Measurements from ENCODE around the gene ZNF521.

The ZNF521 gene

GRCh38 chr18:25322806-25323205 lies 29.2 kb downstream of the ZNF521 start:
- no peak for TF ChIP-seq CTCF (IDR thresholded peaks at IDR 0.05; ENCODE audit: low read depth, low read length)
- no peak for DNase-seq (ENCODE audit: extremely low read depth, low read depth)

DNA sequence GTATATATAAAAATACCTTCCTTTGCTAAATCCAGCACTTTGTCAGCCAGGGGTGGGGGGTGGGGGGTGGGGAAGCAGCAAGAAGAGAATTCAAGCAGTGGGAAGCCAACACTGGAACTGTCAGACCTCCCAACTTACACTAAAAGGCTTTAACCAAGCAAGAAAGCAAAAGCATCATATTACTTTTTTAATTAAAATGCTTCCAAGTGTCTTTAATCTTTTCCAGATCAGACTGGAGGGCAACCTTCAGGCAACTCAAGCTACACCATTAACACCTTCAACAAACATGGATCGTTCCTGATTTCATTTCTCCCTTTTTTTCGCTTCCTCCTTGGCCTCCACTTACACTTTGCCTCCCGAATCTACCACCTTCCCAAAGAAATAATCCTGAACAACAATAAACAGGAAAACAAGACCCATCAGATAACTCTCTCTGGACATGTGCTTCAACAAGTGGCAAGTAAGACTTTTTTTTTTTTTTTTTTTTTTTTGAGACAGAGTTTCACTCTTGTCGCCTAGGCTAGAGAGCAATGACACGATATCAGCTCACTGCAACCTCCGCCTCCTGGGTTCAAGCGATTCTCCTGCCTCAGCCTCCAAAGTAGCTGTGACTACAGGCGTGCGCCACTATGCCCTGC lies 35.5 kb downstream of the ZNF521 start:
- no peak for DNase-seq (ENCODE audit: extremely low read depth, low read depth)
- no peak for TF ChIP-seq CTCF (IDR thresholded peaks at IDR 0.05; ENCODE audit: low read depth, low read length)

DNA sequence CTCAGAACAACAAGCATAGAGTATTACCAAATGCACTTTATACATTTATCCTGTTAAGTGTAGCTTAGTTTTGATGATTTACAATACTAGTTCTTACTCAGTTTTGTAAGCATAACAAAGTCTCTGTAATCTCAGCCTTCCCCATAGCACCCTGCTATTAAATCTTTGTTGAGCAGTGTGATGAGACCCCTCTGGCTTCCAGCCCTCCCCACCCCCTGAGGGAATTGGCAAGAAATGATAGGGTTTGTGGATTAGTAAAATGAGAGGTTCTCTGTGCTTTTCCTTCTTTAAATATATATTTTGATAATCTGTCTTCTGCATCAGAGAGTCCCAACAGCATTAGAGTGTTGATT lies 37.2 kb downstream of the ZNF521 start:
- DNase-seq (ENCODE audit: extremely low read depth, low read depth), result no peak
- TF ChIP-seq CTCF (IDR thresholded peaks at IDR 0.05; ENCODE audit: low read depth, low read length), result no peak

DNA sequence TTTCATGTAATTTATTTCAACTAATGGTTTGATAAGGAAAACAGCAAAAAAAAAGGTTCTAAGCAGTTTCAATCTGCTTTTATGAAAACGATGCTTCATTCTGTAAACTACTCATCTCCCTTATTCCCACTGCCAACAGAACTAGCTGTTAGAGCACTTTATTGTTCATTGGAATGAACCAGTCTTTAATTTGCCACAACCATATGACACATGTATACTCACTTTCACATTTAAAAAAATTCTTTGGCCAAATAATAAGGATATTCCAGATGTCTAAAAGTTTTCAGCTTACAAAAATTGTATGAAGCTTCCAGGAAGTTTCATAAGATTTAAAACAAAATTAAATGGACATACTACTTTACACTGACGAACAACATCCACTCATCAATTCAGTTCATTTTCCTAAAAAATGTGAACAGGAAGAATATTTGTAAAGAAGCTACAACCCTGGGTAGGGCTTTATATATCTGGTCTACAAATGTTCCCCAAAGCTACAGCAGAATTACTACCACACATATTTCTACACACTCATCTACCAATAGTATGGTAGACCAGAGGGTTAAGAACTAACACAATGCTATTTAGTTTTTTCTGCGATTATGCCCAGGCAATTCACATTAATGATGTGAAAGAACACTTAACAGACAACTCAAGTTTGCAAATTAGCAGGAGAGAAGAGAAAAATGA lies 37.7 kb downstream of the ZNF521 start:
- TF ChIP-seq CTCF (IDR thresholded peaks at IDR 0.05; ENCODE audit: low read depth, low read length), result no peak
- no peak for DNase-seq (ENCODE audit: extremely low read depth, low read depth)

DNA sequence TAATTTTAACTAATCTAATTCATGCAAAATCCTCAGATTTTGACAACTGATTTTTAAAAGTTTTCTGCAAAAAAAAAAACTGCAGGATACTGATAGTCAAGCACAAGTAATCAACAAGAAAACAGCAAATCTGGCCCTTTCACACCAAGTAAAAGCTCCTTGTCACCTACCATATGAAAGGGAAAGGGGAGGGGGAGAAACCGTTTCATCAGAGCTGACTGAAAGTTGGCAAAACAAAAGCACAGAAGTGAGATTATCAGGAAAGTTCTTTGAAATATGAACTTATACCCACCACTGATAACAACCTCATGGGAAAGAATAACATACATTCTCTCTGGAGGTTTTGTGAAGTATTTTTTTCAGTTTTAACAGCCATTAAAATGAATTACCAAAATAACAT lies 38.7 kb downstream of the ZNF521 start:
- TF ChIP-seq CTCF (IDR thresholded peaks at IDR 0.05; ENCODE audit: low read depth, low read length), result no peak
- no peak for DNase-seq (ENCODE audit: extremely low read depth, low read depth)

DNA sequence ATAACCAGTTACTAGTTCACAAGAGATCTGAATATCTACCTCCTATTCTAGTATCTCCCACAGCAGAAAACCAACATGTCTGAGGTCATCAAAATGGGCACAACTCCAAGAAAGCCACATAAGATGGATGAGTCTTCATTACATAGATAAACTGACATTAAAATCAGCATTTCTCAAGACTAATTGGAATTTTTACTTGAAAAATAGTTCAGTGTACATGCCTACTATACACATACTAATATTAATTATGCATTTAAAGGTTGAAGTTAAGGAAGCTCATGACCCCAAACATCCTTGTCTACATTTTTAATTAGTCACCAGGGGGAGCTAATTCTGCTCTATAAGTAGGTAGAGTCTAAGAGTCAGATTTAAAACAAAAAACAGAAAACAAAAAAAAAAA lies 41.9 kb downstream of the ZNF521 start:
- DNase-seq (ENCODE audit: extremely low read depth, low read depth), result no peak
- TF ChIP-seq CTCF (IDR thresholded peaks at IDR 0.05; ENCODE audit: low read depth, low read length), result no peak

GRCh38 chr18:25308381-25308780 lies 43.6 kb downstream of the ZNF521 start:
- no peak for TF ChIP-seq CTCF (IDR thresholded peaks at IDR 0.05; ENCODE audit: low read depth, low read length)
- no peak for DNase-seq (ENCODE audit: extremely low read depth, low read depth)

Measured in AG09319 (cell line).